Lung (tissue), 12 donors: Measurements from ENCODE around the gene NCOA6. TPM values are rescaled to one million over a fixed set of nuclear protein-coding genes. Genes with fewer than 3 reads are reported as not detected.

Experiments used
- ATAC-seq: fragments of 200-7000 bp; cut with Tn5 transposase; one replicate; pipeline ENCODE4 v1.9.1; 2020; ENCODE audit warnings: moderate number of reproducible peaks; ENCODE audit not compliant: insufficient read depth, low FRiP score
- DNase-seq, 3 donors: peaks; one replicate each; pipeline ENCODE4 v3.0.0-alpha.2; 2013 to 2017
- H3K27ac ChIP-seq, 2 donors: one replicate each; pipeline ENCODE4 v1.5.1; 2013; ENCODE audit warnings: mild to moderate bottlenecking in 2 of 2, moderate library complexity in 2 of 2, control low read depth in 1 of 2, inconsistent platforms in 1 of 2, low read depth in 1 of 2, low read length in 1 of 2
- H3K27me3 ChIP-seq, 3 donors: one replicate each; pipeline ENCODE4 v1.5.1; 2013; ENCODE audit warnings: low read length in 2 of 3; ENCODE audit not compliant: control insufficient read depth in 3 of 3, insufficient read depth in 3 of 3
- H3K36me3 ChIP-seq, 4 donors: one replicate each; pipeline ENCODE4 v1.5.1; 2013; ENCODE audit warnings: low read length in 4 of 4, mild to moderate bottlenecking in 1 of 4, moderate library complexity in 1 of 4; ENCODE audit not compliant: control insufficient read depth in 4 of 4, insufficient read depth in 4 of 4
- H3K4me1 ChIP-seq, 5 donors: one replicate each; pipeline ENCODE4 v1.5.1; 2013; ENCODE audit warnings: low read length in 5 of 5, mild to moderate bottlenecking in 2 of 5, moderate library complexity in 1 of 5; ENCODE audit not compliant: control insufficient read depth in 5 of 5, insufficient read depth in 5 of 5
- H3K4me3 ChIP-seq: one replicate; pipeline ENCODE4 v1.5.1; 2013; ENCODE audit warnings: mild to moderate bottlenecking, control low read depth, moderate library complexity
- H3K9ac ChIP-seq, 2 donors: one replicate each; pipeline ENCODE4 v1.5.1; 2013; ENCODE audit warnings: low read length in 2 of 2, control low read depth in 1 of 2; ENCODE audit not compliant: insufficient read depth in 1 of 2
- H3K9me3 ChIP-seq, 4 donors: one replicate each; pipeline ENCODE4 v1.5.1; 2013; ENCODE audit warnings: low read length in 3 of 4, mild to moderate bottlenecking in 1 of 4, moderate library complexity in 1 of 4; ENCODE audit not compliant: control insufficient read depth in 4 of 4, insufficient read depth in 3 of 4
- WGBS, 2 donors: extraction: QIAGEN DNeasy Blood & Tissue Kit; methylation state at CpG; one replicate each; pipeline ENCODE4 v1.1.7; 2013; 5-methylcytosine and 5-hydroxymethylcytosine counted together
- polyA plus RNA-seq, 2 donors: library from polyadenylated mRNA; stranded (reverse); fragments of 200-250 nt; gene quantifications; one replicate each; pipeline ENCODE4 v1.2.1, GENCODE V29; 2013
- total RNA-seq, 2 donors: library from RNA; depleted of rRNA in 1 of 2; stranded (reverse); fragments of >200 nt in 1 of 2; gene quantifications; one replicate each; pipeline ENCODE4 v1.2.1, GENCODE V29; 2014 to 2021
- TF ChIP-seq, protein P1 (sequence below): IDR thresholded peaks from 2 replicates; pipeline ENCODE4 v1.5.1; 2012; ENCODE audit warnings: mild to moderate bottlenecking; ENCODE audit errors: control extremely low read depth, extremely low read depth
- donor health status: control.
- donor health status: control.
- donor health status: Bipolar disorder and iron deficiency.
- donor health status: healthy.
- donor health status: DM: yes; HTN: yes; CAD: no.

NCOA6 gene
- total and polyA plus RNA-seq, 4 donors = 13.2 to 27.5 (median 21.8) TPM

DNA sequence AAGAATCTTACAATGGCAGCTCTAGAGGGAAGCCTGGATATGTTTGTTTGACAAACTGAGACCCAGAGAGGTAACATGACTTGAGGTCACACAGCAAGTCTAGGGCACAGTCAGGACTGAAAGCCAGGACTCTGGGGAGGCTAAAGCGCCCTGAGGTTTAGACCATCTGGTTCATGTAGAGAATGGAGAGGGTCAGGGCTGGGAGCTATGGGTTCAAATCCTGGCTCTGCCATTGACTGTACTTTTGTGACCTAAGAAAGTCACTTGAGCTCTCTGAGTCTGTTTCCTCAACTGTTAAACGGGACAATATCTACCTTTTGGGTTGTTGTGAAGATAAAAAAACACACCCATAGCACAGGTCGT lies 122.4 kb downstream of the NCOA6 start:
- no peak overlapping the region for H3K27ac ChIP-seq
- 28 to 38% methylated on average over 3 of the region's 3 CpGs for WGBS, 2 donors
- peak overlapping the region in 1 of 2 donors; percentile 89 for H3K9ac ChIP-seq
- H3K36me3 ChIP-seq = no peaks in the 10 kb centered on the region
- H3K27me3 ChIP-seq = no peaks in the 10 kb centered on the region
- TF ChIP-seq, protein P1, sequence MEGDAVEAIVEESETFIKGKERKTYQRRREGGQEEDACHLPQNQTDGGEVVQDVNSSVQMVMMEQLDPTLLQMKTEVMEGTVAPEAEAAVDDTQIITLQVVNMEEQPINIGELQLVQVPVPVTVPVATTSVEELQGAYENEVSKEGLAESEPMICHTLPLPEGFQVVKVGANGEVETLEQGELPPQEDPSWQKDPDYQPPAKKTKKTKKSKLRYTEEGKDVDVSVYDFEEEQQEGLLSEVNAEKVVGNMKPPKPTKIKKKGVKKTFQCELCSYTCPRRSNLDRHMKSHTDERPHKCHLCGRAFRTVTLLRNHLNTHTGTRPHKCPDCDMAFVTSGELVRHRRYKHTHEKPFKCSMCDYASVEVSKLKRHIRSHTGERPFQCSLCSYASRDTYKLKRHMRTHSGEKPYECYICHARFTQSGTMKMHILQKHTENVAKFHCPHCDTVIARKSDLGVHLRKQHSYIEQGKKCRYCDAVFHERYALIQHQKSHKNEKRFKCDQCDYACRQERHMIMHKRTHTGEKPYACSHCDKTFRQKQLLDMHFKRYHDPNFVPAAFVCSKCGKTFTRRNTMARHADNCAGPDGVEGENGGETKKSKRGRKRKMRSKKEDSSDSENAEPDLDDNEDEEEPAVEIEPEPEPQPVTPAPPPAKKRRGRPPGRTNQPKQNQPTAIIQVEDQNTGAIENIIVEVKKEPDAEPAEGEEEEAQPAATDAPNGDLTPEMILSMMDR = no peak
- ATAC-seq (no peak), DNase-seq (no peak)
- no peaks in the 10 kb centered on the region for H3K9me3 ChIP-seq
- H3K4me1 ChIP-seq = peaks cover 0 to 13% (median 5%) of the 10 kb centered on the region in 5 donors
- no peak overlapping the region for H3K4me3 ChIP-seq

DNA sequence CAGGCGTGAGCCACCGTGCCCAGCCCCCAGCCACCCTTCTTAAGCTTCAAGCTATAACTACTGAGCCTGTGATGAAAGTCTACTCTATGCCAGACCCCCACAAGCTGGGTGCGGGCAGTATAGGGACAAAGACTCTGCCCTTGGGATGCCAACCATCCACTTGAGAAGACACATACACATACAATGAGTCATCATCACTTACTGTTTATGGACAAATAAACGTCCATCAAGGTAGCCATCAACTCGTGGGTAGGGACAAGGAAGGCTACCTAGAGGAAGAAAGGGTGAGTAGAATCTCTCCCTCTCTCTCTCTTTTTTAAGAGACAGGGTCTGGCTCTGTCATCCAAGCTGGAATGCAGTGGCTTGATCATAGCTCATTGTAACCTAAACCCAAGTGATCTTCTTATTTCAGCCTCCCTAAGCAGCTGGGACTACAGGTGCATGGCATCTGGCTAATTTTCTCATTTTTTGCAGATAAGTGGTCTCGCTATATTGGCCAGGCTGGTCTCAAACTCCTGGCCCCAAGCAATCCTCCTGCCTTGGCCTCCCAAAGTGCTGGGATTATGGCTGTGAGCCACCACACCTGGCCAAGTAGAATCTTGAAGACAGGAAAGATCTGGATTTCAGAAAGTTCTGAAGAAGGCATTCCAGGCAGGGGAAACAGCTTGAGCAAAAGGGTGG lies 123.9 kb downstream of the NCOA6 start:
- Histone ChIP-seq H3K27ac (no peak overlapping the region), H3K27me3 (no peaks in the 10 kb centered on the region), H3K36me3 (no peaks in the 10 kb centered on the region), H3K9ac (no peak overlapping the region), H3K4me3 (no peak overlapping the region), H3K4me1 (peaks cover 0 to 7% (median 5%) of the 10 kb centered on the region in 5 donors), H3K9me3 (no peaks in the 10 kb centered on the region)
- 79 to 88% methylated on average over 6 of the region's 6 CpGs for WGBS, 2 donors
- no peak for DNase-seq
- TF ChIP-seq, protein P1 = no peak
- ATAC-seq = no peak

DNA sequence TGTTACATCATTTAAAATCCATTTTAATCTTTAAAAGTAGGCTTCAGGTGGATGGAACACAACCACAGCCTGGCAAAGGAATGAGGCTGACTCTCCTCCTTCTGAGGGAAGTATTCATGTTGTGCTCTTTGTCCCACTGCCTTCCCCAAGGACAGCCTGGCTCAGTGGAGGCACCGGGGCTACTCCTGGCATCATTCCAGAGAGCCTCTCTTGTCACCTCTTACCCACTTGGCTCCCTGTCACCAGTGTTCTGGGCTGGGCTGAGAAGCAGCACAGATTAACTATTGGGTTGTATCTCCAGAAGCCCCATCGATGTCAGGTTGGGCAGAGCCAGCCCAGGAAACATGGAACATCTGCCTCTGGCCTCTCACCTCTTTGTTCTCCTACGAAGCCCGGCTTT lies 132.0 kb downstream of the NCOA6 start:
- peaks cover 0 to 3% (median 0%) of the 10 kb centered on the region in 5 donors for H3K4me1 ChIP-seq
- no peak overlapping the region for H3K9ac ChIP-seq
- 53 to 60% methylated on average over 4 of the region's 4 CpGs for WGBS, 2 donors
- DNase-seq (no peak), ATAC-seq (no peak)
- no peaks in the 10 kb centered on the region for H3K9me3 ChIP-seq
- TF ChIP-seq, protein P1 = no peak
- H3K4me3 ChIP-seq = no peak overlapping the region
- H3K36me3 ChIP-seq = no peaks in the 10 kb centered on the region
- H3K27ac ChIP-seq = no peak overlapping the region
- H3K27me3 ChIP-seq = no peaks in the 10 kb centered on the region

DNA sequence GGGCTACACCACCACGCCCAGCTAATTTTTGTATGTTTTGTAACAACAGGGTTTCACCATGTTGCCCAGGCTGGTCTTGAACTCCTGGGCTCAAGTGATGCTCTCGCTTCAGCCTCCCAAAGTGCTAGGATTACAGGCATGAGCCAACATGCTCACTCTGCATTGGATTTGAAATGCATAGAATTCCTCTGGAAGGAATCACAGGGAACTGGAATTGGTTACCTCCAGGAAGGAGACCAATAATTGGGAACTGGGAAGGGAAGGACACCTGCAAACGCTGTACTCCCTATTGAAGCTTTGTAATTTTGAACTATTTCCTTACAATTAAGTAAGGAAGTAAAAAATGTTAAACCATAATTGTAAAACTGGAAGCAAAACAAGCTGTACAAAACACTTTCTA lies 133.6 kb downstream of the NCOA6 start:
- Histone ChIP-seq H3K27ac (no peak overlapping the region), H3K27me3 (no peaks in the 10 kb centered on the region), H3K9ac (no peak overlapping the region), H3K9me3 (no peaks in the 10 kb centered on the region), H3K36me3 (no peaks in the 10 kb centered on the region), H3K4me3 (no peak overlapping the region), H3K4me1 (peaks cover 0 to 3% (median 0%) of the 10 kb centered on the region in 5 donors)
- WGBS, 2 donors = 79 to 86% methylated on average over 3 of the region's 3 CpGs
- no peak for DNase-seq
- no peak for ATAC-seq
- TF ChIP-seq, protein P1 = no peak
